GM18858 (cell line): ENCODE data around the gene NRXN3.

Experiments
- ATAC-seq: cut with Tn5 transposase; IDR thresholded peaks from one replicate; pipeline ENCODE4 v1.9.1; 2021; ENCODE audit not compliant: unreplicated experiment

NRXN3 gene

DNA sequence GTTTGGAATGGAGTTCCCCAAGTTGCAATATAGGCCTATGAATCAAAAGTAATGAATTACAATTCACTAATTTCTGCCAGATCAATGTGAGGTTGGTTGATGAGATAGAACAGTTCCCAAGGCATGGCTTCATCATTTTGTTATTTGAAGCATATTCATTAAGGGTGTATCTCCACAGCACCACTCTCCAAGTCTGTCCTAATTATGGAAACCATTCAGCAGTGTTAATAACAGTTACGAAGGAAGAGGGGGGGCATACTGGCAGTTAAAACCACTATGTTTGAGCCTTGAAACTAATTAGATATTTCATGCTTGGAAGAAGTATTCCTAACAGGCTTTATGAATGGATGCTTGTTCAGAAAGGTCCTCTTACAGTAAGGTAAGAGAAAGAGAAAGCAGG is 1520.8 kb downstream of the NRXN3 start:
- no peak for ATAC-seq

DNA sequence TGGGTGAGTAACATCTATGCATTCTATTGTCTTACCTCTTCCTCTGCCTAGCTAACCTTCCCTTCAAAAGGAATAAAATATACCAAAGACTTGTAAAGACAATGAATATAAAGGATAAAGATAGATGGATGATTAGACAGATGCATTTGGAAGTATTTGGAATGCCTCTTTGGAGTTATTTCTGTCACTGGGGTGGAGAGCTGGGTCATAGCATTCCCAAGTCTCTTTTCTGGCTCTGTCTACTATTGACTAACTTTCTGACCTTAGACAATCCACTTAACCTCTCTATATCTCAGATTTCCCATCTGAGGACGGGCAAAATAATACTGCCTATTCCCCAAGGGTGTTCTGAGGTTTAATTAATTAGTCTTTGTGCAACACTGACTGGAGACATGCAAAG is 1523.8 kb downstream of the NRXN3 start:
- ATAC-seq, result no peak

DNA sequence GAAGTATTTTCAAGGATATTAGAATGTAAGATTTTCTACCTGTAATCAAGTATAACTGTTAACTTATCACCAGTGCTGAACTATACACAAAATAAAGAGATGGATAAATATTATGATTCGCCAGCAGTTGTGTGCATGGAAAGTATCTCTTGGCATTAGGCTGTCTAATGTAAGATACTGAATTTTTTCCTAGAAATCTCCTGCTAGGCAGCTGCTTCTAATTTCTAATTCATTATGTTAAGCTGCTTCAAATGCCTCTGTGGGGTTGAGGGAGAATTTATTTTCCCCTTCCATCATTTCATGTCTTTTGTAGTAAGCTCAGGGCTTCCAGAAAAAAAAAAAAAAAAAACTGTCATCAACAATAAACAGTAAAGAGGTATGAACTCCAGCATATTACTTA is 1525.1 kb downstream of the NRXN3 start:
- ATAC-seq, result no peak

DNA sequence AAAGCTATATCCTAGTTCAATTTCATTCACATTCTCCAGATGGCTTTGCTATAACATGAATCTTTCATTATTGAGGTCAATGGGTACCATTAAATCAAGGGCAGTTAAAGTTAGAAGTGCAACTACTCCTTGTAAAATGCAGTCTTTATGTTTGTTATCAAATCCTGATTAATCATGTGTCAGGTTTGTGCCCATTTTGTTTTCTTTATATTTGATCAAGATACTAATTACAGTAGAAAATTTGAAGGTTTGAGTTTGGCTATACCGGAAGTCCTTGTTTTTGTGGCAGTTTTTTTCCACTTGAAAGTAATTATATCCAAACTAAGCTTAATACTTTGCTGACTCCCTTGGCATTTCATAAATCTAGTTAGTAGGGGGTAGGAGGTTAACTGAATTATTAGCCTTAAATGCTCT is 1528.1 kb downstream of the NRXN3 start:
- no peak for ATAC-seq

DNA sequence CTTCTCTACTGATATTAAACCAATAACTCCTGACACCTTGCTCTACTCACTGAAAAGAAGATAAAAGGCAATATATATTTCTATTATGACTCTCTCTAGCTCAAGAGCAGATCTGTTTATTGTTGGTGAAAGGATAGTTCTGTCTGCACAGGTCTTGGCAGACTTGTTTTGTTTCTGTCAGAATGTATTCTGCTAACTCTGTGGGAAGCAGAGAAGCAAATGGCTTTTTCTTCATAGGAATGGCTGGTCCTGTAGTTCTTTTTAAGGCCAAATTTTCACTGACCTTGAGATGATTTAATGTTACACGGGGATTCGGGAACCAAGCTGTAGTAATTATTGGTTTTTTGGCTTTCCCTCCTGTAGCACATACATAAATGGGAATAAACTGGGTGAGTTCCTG is 1529.0 kb downstream of the NRXN3 start:
- no peak for ATAC-seq

DNA sequence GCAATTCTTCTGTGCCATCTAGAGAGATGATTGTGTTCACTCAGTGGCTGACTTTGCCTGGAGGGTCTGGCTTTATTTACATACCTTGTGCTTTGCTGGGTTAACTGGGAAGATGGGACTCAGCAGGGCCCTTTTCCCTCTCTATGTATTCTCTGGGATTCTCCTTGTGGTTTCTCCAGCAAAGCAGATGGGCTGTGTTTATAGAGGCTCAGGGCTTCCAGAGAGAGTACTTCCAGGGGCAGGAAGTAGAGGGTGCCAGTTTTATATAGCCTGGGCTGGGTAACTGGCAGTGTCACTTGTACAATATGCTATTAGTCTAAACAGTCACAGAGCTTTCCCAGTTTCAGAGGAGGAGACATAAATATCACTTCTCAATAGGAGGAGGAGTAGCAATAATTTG is 1531.2 kb downstream of the NRXN3 start:
- ATAC-seq, result no peak

DNA sequence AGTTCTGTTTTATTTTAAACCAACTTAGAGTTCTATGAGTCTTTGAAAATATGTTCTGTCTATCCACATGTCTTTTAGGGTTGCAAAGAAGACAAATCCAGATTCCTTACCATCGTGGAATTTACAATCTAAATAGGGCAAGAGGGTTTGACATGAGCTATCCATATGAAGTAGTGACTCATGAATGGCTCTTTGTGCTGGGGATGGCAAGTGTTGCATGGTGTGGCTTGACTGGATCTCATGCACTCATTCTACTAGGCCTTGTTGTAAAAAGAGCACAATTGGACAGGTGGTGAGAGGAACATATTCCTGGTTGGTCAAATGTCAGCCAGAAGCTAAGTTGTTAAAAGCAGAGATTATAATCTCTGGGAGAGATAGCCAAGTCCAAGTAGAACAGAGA is 1532.0 kb downstream of the NRXN3 start:
- ATAC-seq, result no peak

DNA sequence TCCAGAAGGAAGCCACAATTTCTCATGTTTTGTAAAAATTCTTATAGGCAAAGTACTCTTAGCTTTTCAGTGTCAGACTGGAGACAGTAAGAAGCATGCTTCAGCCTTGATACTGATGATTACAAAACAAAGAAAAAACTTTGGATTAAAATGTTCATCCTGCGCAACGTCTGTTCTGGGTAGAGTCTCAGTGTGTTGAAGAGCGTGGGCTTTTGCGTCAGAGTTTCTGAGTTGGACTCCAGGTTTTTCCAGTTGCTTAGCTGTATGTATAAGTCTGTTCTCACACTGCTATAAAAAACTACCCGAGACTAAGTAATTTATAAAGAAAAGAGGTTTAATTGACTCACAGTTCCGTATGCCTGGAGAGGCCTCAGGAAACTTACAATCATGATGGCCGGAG is 1533.0 kb downstream of the NRXN3 start:
- ATAC-seq, result no peak

DNA sequence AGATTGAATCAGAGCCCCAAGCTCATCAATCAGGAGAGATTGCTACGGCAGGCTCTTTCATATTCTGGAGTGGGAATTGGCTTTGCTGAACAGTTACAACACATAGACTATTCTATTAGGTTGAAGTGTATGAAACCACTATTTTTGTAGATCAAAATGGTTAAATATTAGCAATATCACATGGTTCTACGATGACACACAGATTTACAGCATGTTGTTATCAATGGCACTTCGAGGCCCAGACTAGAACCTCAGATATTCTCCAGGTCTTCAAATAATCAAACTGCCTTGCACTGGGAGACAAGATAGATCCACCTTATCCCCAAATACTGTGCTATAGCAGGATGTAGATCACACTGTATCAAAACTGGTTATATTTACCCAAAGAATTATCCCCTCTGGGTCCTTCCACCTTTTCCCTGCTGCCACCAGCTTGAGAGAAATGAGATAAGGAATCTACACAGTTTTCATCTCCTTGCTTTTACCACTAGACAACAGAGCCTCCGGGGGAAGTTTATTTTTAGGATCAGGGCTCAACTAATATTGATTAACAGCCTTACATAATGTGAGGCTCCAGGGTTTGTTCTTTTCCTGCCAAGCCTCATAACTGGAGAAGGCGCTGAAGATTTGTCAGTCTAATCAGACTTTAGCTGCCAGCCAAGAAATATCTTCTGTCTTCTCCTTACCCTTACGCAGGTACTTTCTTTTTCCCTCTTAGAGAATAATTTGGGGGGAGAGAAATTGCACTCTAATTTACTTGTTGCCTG is 1534.1 kb downstream of the NRXN3 start:
- no peak for ATAC-seq

DNA sequence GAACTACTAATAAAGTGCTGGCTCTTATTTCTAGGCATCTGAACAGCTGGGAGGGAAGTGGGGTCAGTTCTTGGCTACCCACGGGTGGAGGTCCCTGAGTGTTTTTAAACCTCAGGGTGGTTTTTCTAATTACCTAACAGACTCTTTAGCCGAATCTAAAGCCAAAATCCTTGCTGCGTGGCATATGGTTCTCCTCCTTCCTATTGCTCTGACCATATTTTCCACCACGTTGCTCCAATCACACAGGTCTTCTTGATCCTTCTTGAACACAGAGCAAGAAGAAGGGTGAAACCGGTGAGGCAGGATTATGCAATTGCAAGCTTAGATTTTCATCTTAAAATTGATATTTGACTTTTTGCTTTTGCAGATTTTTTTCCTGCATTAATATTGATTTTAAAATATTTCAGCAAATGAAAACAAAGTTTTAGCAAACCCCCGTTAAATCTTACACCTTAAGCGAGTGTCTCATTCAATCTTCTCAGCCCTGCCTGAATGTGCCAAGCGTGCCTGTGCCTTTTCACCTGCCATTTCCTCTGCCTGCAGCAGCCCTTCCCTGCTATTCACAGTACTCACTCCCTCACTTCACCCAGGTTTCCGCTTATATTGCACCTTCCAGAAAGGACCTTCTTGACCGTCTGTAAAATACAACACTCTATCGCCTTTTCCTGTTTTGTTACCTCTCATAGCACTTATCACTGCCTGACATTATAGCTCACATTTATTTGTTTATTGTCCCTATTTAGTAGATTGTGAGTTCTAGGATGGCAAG is 1535.1 kb downstream of the NRXN3 start:
- no peak for ATAC-seq

DNA sequence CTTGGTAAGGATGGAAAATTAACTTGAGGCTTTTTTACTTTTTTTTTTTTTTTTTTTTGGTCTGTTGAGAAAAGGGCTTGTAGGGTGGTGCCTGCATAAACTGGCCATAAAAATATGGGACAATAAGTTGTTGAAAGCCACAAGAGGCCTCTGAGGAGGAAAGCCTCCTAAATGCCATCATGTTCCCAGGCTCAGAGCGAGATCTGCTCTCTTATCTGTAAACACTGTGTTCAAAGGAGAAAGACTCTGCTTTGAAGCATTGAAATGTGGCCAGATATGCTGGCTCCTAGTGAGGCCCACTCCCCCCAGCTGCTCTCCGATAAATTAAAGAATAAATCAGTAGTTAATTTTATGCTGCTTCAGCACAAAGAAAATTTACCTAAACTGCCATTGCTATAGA is 1536.2 kb downstream of the NRXN3 start:
- ATAC-seq, result no peak

DNA sequence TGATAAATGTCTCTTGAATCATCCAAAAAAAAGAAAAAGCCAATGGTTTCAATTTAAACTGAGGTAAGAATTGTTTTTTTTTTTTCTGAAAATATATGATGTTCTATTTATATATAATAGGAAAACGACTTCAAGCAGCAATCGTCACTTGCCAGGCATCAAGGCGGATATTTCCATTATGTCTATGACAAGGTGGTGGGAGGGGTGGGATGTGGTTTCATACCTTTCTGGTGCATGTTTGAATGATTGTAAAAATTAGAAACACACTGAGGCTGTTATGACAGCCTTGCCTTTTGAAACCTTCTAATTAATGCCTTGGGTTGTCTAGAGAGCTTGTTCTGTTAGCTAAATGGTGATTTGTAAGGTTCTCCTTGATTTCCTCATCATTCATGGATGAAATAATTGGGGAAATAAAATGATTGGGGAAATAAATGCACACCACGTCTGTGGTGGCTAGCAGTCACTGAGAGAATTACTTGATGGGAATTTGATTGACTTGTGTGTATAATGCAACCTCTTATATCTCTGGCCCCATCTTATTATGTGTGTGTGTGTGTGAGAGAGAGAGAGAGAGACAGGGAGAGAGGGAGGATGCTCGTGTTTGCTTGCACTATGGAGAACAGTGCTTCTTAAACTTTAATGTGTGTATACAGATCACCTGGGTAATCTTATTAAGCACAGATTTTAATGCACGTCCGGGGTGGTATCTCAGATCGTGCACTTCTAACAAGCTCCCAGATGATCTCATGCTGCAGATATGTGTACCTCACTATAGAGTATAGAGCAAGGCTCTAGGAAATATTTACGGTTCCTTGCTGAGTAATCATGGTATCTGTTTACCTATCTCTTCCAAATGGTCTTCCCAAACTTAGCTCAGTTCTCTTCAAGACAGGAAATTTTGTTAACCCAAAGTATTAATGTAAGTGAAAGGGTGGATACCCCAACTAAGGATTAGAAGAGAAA is 1538.5 kb downstream of the NRXN3 start:
- ATAC-seq, result no peak

DNA sequence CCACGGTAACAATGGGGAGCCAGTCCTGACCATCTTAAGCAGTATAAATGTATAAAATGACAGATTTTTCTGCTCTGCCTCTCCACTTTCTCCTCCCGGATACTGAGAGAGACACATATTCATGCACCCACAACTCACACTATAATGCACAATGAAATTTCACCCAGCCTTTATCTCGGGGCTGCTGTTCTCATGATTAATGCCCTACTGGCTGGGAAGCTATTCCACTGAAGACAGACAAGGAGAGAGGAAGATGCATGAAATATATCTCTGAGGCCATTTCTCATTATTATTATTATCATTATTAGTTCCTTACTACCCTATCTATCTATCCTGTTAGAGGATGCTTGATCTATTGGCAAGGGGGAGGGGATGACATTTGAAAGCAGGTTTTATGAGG is 1539.4 kb downstream of the NRXN3 start:
- no peak for ATAC-seq

DNA sequence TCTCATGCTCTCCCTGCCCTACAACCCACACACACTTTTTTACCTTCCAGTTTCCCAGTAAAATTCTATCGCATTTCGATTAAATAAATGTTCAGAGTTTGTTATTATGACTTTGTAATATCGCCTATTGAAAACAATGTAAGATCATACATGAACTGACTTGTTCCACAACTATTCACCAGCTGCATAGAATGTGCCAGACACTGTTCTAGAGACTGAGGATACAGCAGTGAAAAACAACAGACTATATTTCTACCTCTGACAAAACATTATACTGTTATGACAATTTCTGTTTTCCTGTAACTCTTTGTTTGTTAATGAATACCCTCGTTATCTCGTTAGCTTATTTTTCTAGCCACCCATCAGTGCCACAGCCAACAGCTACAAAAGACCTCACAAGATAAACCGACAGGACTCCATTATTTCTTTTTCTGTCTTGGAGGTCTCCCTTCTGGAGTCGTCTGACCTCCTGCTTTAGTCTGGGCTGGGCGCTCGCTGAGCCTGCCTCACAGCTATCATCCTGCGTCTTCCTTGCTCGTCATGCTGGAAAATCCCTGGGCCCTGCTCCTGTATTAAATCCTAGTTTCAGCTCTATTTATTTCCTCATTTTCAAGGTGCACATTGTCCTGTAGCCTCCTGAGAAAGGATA is 1542.3 kb downstream of the NRXN3 start:
- ATAC-seq, result no peak

DNA sequence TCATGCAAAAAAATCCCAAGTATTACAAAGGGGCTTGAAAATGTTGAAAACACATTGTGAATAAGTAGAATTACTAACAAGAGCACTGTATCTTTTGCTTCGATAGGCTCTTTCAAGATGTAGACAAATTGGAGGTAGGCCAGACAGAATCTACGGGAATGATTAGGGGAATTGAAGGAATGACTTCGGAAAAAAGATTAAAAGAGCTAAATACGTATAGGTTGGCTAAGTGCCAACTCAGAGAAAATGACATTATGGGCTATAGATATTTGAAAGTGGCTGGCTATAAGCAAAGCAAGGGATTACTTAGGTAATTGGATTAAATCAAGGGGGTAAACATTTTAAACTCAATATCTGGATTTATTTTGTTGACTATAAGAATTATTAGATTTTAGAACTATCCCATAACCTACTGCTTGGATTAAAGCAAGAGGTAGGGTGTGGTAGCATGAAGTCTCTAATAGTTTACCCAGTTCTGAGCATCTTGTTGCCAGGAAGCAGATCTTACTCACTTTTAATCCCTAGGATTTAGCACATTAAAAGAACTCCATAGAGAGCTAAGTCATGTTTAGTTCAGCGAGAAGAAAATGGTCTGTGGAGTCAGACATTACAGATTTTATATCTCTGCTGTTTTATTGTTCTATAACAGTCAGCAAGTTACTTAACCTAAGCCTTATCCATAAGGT is 1551.4 kb downstream of the NRXN3 start:
- no peak for ATAC-seq

DNA sequence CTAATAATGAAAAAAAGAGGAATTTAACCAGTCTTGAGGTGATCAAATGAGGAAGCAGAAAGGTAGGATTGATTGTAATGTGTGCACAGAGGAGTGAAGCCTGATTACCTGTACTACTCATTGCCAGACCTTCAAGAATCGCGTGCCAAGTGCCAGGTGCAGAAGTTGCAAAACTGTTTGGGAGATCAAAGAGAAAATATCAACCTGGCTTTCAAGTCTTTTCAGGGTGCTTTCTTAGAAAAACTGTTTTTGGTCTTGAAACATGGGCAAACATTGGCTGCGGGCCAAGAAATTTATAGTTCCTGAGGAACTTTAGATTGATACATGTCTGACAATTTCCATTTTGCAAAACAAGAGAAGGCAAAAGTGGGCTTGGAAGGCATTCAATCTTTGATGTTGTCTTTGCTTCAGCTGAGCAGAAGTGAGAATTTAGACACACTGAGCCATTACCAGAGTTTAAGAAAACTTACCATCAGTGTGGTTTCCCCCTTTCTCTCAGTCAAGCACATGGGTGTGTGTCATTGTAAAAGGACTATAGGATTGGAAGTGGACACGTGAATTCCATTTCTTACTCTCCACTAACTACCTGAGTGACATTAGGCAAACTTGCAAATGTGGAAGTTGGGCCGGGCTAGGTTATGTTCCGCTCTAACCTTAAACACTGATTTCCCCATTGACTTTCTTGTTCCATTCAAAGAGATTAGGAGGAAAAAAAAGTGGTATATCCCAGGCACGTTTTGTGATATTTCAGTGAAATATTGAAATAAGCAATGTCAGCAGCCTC is 1555.0 kb downstream of the NRXN3 start:
- no peak for ATAC-seq

DNA sequence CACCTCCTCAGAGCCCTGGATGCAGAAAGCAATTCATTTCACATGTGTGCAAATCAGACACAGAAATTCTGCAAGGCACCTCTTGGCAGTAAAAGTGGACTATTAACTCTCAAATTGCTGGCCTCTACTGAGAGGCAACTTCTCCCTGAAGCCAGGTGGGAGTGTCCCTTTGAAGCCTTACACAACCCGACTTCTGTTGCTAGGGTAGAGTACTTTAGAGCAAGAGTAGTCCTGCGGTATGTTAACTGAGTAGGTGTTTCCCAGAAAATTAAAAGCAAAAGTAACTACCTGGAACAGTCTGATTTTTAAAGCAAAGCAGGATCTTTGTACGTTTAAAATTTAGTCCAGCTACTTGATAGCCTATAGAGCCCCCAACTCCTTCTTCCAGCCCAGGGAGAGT is 1557.7 kb downstream of the NRXN3 start:
- no peak for ATAC-seq

DNA sequence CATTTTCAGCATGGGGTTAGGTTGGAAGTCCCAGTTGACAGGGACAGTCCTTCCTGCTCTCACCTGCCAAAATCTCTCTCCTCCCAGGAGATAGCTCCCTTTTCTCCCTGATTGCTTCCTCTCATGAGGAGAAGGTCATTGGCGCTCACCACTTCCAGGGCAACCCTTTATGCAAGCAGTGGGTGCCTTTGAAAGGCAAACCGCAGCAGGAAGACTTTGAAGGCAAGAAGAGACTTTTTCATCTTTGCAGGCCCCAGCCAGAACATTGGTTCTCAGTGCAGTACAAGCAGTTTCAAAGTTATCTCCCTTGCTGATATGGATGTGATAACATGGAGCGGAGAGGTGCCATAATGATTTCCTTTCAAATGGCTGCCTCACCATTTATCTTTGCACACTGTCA is 1558.2 kb downstream of the NRXN3 start:
- ATAC-seq, result no peak

DNA sequence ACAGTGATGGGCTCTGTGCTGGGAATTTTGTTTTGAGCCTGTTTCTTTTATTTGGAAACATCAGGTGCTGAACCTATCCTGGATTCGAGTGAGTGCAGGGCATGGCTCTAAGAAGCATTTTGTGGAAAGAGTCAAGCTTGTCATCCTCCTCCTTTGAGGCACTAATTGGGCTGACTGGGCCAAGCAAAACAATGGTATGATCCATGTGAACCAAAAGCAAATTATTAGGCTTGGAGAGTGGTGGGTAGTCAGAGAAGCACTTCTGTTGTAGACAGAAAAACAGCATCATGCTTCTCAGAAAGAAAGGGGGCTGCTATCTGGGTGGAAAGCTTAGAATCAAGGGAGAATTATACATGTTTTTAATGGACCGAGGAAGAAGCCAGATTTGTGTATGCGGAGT is 1559.6 kb downstream of the NRXN3 start:
- no peak for ATAC-seq

DNA sequence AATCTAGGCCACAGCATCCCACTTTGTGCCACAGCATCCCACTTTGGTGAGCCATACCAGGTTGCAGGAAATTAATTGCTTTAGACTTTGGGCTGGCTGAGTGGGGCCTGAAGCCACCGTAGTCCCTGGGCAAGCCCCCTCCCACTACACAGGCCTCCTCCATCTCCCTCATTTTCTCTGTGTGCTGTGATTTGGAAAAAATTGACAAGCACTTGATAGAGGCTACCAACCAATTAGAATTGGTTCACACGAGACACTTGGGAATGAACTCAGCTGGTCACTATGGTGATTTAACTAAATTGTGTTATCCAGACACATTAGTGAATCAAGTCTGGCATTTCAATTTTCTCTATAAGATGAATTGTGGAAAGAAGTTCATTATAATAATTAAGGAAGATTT is 1560.0 kb downstream of the NRXN3 start:
- ATAC-seq, result no peak
